Uterus (tissue), 2 donors: ENCODE measurements around the gene ZNF540.

Source experiments
- CTCF ChIP-seq, 4 experiments: fragments of 200-600 bp in 2 of 4; fragments of 450-650 bp in 2 of 4; sonication (generic) in 2 of 4; IDR thresholded peaks; one replicate each; pipeline ENCODE4 v1.5.1; 2016 to 2019; ENCODE audit warnings: antibody characterized with exemption in 4 of 4, mild to moderate bottlenecking in 2 of 4, moderate library complexity in 1 of 4
- POLR2A ChIP-seq, 2 donors: fragments of 450-650 bp; IDR thresholded peaks; one replicate each; pipeline ENCODE4 v1.6.1; 2016; ENCODE audit warnings: antibody characterized with exemption in 2 of 2, mild to moderate bottlenecking in 1 of 2, moderate library complexity in 1 of 2

- TF ChIP-seq CTCF (IDR thresholded peaks at IDR 0.05) = peak in 1 of 4 experiments; percentile 3
- peak in 1 of 2 donors; percentile 52 for TF ChIP-seq POLR2A (IDR thresholded peaks at IDR 0.05)
Measured at GRCh38 chr19:37655301-37655688, 60.6 kb downstream of the ZNF540 start, which contains the start of gene ZFP30.
